Fibroblast of peridontal ligament (primary cell): ENCODE measurements around the gene ZNF768.
A peak's percentile ranks its signal among the peaks of the same experiment; 100 is the strongest.

Experiments
- DNase-seq: peaks from one replicate; pipeline ENCODE4 v3.0.0-alpha.2; 2010; ENCODE audit errors: extremely low read depth

ZNF768 gene

DNA sequence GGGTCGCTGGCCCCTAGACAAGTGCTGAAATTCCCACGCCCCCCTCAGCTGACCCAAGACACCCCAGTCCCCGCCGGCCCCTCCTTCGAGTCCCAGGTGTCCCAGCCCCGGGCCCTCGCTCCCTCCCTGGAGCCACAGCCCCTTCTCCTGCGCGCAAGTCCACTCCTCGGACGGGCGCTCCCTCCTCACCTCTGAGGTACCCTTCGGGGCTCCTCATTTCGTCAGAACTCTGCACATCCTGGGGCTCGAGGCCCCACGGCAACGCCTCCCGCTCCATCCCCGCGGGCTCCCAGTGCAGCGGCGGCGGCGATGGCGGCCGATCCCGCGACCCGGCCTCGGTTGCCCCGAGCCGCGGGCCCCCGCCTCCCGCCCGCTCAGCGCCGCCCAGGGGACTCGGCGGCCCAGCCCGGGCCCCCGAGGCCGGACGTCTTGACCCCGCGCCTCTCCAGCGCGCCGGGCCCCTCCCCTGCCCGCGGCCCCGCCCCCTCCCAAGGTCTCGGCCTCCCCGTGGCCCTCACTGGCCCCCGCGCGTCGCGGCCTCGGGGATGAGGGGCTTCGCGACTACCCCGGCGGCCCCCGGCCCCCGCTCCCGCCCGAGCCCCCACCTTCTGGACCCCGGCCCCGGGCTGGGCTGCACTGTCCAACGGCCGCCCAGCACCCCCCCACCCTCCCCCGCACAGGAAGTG, at the start of gene ZNF768:
Gene ZNF768, minus strand, starts transcription at position 430 of the 686 bp plus-strand sequence. Its CDS starts 153 bp downstream, at position 277.
- peak; percentile 13 for DNase-seq

DNA sequence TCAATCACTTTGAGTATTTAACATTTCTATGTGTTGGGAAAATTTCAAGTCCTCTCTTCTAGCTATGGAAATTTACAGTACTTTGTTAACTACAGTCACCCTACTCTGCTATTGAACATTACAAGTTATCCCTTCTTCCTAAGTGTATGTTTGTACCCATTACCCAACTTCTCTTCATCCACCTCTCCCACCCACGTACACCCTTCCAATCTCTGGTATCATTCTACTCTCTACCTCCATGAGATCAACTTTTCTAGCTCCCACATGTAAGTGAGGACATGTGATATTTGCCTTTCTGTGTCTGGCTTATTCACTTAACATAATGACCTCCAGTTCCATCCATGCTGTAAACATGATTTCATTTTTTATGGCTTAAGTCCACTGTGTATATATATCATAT, 48.3 kb upstream of the ZNF768 start:
- DNase-seq, result no peak

DNA sequence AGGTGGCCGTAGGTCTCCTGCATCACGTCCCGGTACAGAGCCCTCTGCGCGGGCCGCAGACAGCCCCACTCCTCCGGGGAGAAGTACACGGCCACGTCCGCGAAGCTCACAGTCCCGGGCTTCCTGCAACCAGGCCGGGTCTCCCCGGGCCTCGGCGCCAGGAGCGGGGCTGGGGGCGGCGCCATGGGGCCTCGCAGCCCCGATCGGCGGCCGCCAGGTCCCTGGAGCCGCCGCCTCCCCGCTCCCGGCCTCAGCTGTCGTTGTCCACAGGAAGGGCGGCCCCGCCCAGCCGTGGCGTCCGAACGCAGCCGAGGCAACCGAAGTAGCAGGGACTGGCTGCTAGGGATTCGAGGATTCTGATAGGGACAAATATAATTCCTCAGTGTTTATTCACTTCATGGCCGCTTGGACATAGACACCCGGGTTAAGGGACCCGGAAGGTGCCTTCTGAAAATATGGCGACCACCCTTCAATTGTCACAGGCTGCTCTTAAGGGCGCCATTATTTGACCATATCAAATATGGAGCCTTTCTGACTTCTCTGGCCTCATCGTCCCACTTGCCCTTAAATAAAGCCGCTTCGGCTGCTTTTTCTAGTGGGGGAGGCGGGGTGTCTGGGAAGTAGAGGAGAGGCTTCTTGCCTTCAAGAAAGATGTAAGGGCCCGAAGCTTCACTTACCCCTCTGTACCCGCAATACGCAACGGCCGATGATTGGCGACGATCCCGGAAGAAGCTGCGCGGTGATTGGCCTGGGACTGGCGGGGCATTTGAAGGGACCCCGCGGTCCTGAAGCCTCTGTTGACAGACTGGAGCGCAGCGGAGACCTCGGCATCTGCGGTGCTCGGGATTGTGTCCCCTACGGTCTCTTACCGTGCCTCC, 45.3 kb upstream of the ZNF768 start, which contains the start of gene ZNF688:
Gene ZNF688, minus strand, starts transcription at position 270 of the 878 bp plus-strand sequence. Its CDS starts 85 bp downstream, at position 185.
- peak; percentile 98 for DNase-seq

GRCh38 chr16:30570636-30571444, 44.5 kb upstream of the ZNF768 start:
- DNase-seq, result peak; percentile 45

- DNase-seq, result no peak
Measured at GRCh38 chr16:30569746-30570635, 43.6 kb upstream of the ZNF768 start.

GRCh38 chr16:30569281-30569680, 42.9 kb upstream of the ZNF768 start:
- DNase-seq, result no peak

- DNase-seq, result peak; percentile 74
Measured at GRCh38 chr16:30567991-30568638, 41.7 kb upstream of the ZNF768 start.

DNA sequence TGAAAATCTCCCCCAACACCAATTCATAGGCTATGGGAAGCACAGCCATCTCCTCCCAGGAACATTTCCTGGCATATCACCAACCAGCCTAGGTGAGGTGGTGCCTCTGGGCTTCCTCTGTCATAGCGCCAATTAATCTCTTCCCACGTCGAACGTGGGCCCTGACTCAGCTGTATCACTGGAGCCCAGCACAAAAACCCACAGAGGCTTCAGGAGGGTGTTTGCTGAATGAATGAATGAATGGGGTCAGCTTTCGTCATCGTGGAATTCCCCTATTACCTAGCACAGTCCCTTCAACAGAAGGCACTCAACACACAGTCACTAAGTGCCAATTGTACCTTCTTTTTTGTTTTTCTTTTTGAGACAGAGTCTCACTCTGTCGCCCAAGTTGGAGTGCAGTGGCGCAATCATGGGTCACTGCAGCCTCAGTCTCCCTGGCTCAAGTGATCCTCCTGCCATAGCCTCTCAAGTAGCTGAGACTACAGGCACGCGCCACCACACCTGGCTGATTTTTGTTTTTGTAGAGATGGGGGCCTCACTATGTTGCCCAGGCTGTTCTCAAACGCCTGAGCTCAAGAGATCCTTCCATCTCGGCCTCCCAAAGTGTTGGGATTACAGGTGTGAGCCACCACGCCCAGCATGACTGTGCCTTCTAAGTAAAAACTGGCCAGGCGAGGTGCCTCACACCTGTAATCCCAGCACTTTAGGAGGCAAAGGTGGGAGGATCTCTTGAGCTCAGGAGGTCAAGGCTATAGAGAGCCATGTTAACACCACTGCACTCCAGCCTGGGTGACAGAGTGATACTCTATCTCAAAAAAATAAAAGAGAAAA, 41.0 kb upstream of the ZNF768 start:
- no peak for DNase-seq

GRCh38 chr16:30566531-30566930, 40.2 kb upstream of the ZNF768 start:
- DNase-seq, result no peak

DNA sequence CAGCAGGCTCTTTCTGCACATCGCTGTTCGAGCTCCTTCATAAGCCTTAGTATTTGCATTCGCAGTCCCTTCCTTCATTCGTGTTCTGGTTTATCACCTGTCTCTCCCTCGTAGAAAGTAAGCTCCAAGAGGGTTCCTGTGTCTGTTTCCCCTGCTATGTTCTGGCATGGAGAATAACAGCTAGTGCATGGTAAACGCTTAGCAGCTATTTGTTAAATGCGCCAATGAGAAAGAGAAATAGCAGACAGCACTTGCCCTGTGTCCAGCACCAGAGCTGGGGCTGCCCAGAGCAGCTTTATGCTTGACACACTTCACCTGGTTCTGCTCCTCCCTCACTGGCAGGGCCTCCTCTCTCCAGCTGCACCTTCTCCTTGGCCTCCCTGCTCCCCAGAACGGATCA, 39.6 kb upstream of the ZNF768 start:
- no peak for DNase-seq

GRCh38 chr16:30565526-30565925, 39.2 kb upstream of the ZNF768 start:
- no peak for DNase-seq

DNA sequence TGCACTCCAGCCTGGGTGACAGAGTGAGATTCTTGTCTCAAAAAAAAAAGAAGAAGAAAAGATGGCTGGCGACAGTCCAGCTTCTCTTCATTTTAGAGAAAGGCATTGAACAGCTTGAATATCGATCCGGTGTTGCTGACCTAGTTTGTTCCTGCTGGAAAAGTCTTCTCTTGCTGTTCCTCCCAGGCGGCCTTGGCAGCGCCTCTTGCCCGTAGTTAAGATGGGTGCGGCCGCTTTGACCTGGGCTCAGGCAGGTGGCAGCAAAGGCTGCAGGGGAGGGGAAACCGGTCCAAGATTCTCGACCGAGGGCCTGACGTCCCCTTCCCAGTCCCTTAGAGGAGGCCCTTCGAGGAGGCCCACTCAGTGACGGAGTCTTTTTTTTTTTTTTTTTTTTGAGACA, 35.7 kb upstream of the ZNF768 start:
- no peak for DNase-seq

DNA sequence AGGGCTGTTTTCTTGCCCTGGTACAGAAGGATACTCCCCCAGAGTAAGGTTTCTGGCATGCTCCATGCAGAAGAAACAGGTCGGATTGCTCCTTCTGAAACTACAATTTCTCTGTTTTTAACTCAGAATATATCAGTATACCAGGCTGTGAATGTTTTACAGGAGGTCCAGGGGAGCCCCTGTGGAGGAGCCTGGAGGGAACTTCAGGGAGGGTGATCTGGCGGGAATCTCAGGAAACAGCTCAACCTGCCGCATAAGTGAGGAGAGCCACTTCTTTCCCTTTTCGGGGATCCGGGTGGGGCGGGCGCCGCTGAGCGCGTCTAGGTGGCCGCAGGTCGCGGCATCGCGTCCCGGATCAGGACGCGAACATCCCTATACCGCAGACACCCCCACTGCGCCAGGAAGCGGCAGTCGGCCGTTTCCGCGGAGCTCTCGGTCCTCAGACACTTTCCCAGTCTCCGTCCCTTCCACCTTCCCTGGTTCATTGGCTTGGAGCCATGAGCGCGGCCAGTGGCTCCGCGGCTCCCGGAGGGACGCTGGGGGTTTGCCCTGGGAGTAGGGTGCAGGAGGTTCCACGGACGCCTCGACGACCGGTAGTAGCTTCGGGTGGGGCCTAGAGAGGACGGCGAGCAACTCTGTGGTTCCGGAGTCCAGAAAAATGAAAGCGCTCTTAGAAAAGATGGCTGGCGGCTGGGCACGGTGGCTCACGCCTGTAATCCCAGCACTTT, 34.9 kb upstream of the ZNF768 start:
- DNase-seq, result no peak

GRCh38 chr16:30559690-30560089, 33.3 kb upstream of the ZNF768 start:
- no peak for DNase-seq

GRCh38 chr16:30558789-30559377, 32.5 kb upstream of the ZNF768 start:
- no peak for DNase-seq

DNA sequence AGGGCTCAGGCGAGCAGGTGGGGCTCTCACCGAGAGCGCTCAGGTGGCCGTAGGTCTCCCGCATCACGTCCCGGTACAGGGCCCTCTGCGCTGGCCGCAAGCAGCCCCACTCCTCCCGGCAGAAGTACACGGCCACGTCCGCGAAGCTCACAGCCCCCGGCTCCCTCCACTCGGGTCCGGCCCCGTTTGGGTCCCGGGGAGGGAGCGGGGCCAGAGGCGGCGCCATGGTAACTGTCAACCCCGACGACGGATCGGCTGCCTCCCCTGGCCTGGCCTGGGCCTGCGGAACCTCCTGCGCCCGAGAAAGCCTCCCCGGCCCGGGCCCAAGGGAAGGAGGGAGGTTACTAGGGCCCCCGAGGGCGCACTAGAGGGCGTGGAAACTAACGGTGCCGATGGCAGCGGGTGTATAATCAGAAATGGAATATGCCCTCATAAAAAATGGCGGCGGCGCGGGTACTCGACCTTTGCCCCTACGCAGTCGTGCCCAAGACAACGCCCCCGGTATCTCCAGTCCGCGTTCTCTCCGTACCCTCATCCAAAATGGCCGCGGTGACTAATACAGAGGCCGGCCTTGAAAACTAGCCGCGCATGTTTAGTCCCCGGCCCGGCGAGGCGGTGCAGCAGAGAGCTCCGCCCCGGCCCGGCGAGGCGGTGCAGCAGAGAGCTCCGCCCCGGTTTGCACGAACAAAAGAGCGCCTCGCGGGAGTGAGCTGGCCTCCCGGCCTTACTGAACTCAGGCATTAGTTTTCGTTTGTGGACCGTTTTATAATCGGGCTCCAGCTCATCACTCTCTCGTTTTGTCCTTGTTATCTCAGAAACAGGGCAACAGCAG, 31.8 kb upstream of the ZNF768 start, which contains the start of gene ZNF764:
Gene ZNF764, minus strand, starts transcription at position 418 of the 832 bp plus-strand sequence. Its CDS starts 192 bp downstream, at position 226.
- peak; percentile 98 for DNase-seq

DNA sequence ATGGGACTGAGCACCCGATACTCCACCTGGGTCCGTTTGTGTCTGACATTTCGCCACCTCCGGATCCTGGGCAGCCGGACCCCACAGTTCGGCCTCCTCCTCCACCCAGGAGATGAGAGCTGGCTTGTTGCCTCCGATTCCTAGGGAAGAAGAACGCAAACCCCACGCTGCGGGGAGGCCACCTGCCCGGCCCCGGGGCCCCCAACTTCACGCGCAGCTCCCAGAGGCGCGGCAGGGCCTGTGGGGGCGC, 31.3 kb upstream of the ZNF768 start:
- DNase-seq, result no peak

DNA sequence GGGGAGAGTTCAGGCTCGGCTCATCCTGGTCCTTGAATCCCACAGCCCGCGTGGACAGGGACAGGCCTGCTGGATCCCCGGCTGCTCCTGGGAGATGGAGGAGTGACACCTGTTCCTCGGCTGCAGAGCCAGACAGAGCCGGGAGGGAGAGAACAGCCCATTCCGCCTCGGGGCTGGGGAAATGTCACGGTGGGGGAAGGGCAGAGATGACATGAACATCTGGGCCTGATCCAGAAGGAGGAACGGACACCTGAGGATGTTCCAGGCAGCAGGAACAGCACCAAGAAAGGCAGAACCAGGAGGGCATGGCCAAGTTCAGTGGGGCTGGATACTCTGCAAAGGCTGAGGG, 29.7 kb upstream of the ZNF768 start:
- no peak for DNase-seq
